HS-5 (cell line): Measurements from ENCODE around the gene PROS1.
A peak's percentile ranks its signal among the peaks of the same experiment; 100 is the strongest.
"Not testable (repeated sequence)": the region's sequence is repeated elsewhere in the genome, so short reads cannot be mapped to it uniquely, and the experiment has no call there.

ENCODE experiments used
- DNase-seq: peaks from one replicate; pipeline ENCODE4 v3.0.0-alpha.2; 2012; ENCODE audit warnings: low read depth

Gene PROS1

DNA sequence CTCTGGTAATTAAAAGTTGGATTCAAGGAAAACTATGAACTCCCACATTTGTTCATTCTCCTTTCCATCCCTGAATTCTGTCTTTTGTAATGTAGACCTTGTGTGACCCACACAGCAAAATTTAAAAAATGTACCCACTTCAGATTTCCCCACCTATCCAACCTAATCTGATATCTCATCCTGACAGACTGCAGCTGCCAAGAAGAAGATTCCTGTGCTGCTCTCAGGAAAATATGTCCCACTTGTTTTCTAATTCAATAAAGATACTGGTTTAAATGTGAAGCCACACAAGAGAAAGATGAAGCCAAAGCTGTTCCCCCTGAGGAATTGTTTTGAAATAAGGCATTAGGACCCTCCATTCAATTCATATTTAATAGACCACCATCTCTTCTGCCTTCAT, 100.3 kb downstream of the PROS1 start:
- not testable (repeated sequence) for DNase-seq

DNA sequence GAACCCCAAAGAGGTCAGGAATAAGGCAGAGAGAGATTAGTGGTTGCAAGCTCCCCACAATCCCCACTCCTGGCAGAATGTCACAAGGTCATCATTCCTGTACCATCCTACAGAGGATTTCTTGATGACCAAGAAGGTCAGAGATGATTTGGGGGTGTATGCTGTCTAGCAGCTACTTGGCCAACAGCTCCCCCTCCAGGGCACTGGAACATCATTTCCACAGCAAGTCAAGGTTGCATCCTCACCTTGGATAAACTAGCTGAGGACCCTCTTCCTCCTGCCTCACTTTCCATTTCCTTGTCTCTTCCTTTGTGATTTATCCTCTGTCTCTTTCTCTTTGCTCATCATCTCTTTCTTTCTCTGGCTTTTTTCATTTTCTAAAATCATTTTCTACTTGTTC, 106.3 kb downstream of the PROS1 start:
- no peak for DNase-seq

DNA sequence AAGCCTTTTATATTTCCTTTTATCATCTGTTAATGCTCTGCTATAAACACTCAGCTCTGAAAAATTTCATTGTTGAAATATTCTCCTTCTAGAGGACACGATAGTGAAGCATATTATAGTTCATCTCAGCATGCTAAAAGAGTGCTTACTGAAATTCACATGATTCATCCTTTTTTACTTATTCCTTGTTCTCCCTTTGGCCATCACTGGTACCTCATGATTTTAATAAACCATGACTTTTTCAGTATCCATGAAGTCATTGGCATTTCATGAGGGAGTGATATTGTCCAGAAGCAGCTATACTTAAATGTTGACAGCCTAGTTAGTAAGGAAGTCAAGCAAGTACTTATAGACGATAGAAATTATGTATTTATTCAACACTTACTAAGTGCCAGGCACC, 112.7 kb downstream of the PROS1 start:
- DNase-seq: no peak

DNA sequence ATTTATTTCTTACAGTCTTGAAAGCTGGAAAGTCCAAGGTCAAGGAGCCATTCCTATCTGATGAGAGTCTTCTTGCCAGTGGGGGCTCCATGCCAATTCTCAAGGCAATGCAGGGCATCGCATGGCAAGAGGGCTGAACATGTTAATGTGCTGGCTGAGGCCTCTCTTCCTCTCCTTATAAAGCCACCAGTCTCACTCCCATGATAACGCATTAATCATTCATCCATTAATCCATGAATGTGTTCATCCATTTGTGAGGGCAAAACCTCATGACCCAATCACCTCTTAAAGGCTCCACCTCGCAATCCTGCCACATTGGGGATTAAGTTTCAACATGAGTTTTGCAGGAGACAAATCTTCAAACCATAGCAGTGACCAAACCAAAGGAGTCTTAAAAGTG, 118.3 kb downstream of the PROS1 start:
- DNase-seq: no peak

DNA sequence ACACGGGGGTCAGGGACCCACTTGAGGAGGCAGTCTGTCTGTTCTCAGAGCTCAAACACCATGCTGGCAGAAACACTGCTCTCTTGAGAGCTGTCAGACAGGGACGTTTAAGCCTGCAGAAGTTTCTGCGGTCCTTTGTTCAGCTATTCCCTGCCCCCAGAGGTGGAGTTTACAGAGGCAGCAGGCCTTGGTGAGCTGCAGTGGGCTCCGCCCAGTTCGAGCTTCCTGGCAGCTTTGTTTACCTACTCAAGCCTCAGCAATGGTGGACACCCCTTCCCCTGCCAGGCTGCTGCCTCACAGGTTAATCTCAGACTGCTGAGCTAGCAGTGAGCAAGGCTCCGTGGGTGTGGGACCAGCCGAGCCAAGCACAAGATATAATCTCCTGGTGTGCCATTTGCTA, 121.5 kb downstream of the PROS1 start:
- DNase-seq: not testable (repeated sequence)

DNA sequence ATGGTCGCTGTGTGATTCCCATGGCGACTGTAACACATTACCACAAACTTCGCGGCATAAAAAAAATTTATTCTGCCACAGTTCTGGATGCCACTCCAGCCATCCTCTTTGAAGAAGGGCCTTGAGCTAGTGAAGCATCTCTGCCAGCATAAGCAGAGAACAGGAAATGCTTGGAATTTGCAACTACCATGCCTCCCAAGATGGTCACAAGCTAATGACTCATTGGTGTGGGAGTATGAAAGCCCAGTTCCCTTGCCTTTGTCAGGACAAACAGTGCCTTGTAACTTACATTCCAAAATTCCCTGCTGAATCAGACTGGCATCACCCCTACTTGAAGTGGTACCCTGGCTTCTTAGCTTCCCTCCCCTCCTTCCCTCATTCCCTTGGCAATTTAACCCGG, 129.7 kb downstream of the PROS1 start:
- peak; percentile 75 for DNase-seq

DNA sequence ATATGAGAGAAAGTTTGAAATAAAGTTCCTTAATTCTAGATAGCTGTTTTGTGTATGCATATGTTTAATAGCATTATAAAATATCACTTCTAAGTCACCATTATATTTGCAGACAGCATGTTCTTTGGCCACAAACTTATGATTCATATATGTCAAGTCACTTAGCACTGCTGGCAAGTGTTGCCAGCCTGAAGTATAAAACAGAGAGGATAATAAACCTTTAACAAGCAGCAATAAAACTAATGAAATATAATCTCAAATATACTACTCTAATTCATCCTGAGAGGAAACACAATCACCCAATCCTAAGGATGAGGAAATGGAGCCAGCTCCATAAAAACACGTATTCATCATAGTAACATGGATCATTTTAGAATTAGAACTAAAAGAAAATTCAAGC, 134.5 kb downstream of the PROS1 start:
- not testable (repeated sequence) for DNase-seq
